Activated naive CD8-positive, alpha-beta T cell treated with anti-CD3 and anti-CD28 coated beads, Interleukin-2, amount 50 U/mL, for 24 hours (primary cell): ENCODE results near the gene STARD5.

Experiments
- ATAC-seq: fragments of 150-1000 bp; cut with Tn5 transposase; one replicate; pipeline ENCODE4 v1.10.0; 2021
- DNase-seq: peaks from one replicate; pipeline ENCODE4 v3.0.0; 2021
- H3K27ac Mint-ChIP-seq: one replicate; pipeline ENCODE4 v1.8.0; 2021; ENCODE audit warnings: mild to moderate bottlenecking, mixed read lengths
- H3K27me3 Mint-ChIP-seq: one replicate; pipeline ENCODE4 v1.8.0; 2021; ENCODE audit warnings: mixed read lengths
- H3K36me3 Mint-ChIP-seq: one replicate; pipeline ENCODE4 v1.8.0; 2021; ENCODE audit warnings: low read depth, mixed read lengths
- H3K4me1 Mint-ChIP-seq: one replicate; pipeline ENCODE4 v1.8.0; 2021; ENCODE audit warnings: mixed read lengths
- H3K4me3 Mint-ChIP-seq: one replicate; pipeline ENCODE4 v1.8.0; 2021; ENCODE audit warnings: mild to moderate bottlenecking, moderate library complexity, mixed read lengths
- H3K9me3 Mint-ChIP-seq: one replicate; pipeline ENCODE4 v1.8.0; 2021; ENCODE audit warnings: mixed read lengths

The STARD5 gene

DNA sequence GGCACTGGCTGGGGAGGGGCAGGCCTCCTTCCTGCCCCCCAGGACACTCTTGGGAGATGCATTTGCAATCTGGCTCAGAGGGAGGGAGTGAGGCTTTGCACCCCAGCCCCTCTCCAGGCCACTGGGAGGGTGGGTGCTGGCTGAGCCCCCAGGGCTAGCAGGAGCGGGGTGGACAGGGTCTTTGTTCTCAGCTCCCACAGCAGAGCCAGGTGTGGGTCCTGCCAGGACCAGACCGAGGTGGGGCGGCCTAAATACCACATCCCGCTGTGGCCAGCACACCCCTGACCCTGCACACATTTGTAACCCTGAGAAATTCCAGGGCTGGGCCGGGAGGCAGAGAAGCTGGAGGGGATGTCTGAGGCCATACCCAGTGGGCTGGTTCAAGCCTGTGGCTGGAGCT lies 41.0 kb downstream of the STARD5 start:
- H3K27ac Mint-ChIP-seq: no peak overlapping the region
- H3K4me3 Mint-ChIP-seq: no peak overlapping the region
- H3K4me1 Mint-ChIP-seq: peaks cover 57% of the 10 kb centered on the region

DNA sequence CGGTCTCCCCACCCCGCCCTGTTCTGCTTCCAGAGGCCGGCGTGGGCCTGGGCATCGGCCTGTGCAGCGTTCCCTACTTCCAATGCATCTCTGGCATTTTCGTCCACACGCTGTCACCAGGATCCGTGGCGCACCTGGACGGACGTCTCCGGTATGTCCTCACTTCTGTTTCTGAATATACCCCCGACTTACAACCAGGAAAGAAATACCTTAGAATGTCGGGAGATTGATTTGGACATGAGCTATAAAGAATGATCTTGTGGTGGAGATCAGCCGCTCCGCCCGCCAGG lies 41.4 kb downstream of the STARD5 start:
- DNase-seq (no peak), ATAC-seq (no peak)
- peaks cover 42% of the 10 kb centered on the region for H3K36me3 Mint-ChIP-seq
- H3K27me3 Mint-ChIP-seq: no peaks in the 10 kb centered on the region
- H3K27ac Mint-ChIP-seq: no peak overlapping the region
- H3K4me1 Mint-ChIP-seq: peaks cover 53% of the 10 kb centered on the region
- H3K4me3 Mint-ChIP-seq: no peak overlapping the region
- H3K9me3 Mint-ChIP-seq: peaks cover 22% of the 10 kb centered on the region

More for the DNA sequence above, 41.0 kb downstream of the STARD5 start:
- H3K9me3 Mint-ChIP-seq: peaks cover 25% of the 10 kb centered on the region
- H3K27me3 Mint-ChIP-seq: no peaks in the 10 kb centered on the region
- ATAC-seq: no peak
- peaks cover 43% of the 10 kb centered on the region for H3K36me3 Mint-ChIP-seq
- no peak for DNase-seq

DNA sequence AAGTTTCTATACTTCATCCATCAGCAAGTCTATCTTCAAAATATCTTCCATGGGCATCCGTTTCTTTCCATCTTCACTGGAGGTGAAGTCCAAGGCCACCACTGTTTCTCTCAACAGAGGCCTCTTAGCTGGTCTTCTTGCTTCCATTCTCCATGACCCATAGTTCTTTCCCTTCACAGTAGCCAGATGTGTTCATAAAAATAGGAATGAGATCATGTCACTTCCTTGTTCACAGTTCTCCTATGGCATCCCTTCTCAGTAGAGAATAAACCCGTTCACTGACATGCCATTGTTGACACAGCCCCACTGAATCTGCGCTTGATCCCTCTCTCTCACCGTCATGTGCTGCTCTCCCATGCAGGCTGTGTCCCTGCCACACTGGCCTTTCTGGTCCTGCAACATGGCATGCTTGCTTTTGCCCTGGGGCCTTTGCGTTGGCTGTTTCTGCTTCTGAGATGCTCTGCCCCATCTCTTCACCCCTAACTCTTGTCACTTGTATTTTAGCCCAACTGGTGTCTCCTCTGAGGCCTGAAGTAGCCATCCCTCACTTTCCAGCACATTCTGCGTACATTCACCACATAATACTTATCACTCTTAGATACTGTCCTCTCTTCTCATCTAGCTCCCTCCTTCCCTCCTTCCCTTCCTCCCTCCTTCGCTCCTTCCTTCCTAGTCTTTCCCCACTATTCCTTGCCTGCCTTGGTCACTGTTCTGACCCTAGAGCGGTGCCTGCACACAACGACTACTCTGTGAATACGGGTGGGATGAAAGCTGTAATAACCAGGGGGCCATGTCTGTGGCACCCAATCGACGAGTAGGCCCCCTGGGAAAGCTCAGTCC lies 42.0 kb downstream of the STARD5 start:
- Mint-ChIP-seq H3K27me3 (no peaks in the 10 kb centered on the region), H3K4me1 (peaks cover 48% of the 10 kb centered on the region), H3K27ac (no peak overlapping the region), H3K9me3 (peaks cover 21% of the 10 kb centered on the region), H3K4me3 (no peak overlapping the region), H3K36me3 (peaks cover 40% of the 10 kb centered on the region)
- no peak for DNase-seq
- no peak for ATAC-seq

DNA sequence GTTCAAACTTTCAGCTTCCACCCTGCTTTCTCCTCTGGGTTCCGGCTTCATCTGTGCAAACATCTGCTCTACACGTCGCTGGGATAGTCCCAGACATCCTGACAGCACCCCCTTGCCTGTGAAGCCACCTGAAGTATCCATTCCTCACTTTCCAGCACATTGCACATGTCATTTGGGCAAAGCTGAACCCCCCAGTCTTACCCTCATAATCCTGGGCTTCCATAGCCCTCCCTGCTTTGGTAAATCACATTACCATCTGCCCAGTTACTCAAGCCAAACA lies 42.5 kb downstream of the STARD5 start:
- DNase-seq: no peak
- no peak overlapping the region for H3K27ac Mint-ChIP-seq
- peaks cover 21% of the 10 kb centered on the region for H3K9me3 Mint-ChIP-seq
- H3K36me3 Mint-ChIP-seq: peaks cover 43% of the 10 kb centered on the region
- no peak for ATAC-seq
- no peak overlapping the region for H3K4me3 Mint-ChIP-seq
- no peaks in the 10 kb centered on the region for H3K27me3 Mint-ChIP-seq
- peaks cover 43% of the 10 kb centered on the region for H3K4me1 Mint-ChIP-seq

DNA sequence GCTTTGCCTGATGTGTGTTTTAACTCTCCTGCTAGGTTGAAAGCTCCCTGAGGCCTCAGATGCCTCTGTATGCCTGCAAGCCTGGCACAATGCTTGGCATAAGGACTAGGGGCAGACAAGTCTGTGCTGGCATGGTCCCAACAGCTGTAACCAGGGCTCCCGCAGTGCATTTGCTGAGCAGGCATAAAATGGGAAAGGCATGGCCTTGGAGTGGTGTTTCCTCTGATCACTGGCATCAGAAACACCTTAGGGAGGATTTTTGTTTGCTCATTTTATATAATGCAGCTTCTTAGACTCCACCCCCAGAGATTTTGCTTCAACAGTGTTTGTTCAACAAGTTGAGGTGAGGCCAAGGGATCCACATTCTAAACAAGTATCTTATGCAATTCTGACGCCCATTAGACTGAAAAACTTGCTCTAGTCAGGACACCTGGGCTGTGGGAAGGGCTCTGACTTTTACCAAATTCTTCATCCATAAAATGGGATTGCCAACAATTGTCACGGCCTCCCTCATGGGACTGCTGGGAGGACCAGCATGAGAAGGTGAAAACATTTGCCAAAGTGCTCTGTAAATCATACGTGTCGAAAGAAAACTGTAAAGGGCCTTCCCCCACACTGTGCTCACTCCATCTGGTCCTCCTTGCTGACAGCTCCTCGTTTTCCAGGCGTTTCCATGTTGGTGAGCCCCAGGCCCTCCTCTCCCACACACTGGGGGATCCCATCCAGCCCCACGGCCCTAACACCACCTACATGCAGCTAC lies 43.1 kb downstream of the STARD5 start:
- H3K4me1 Mint-ChIP-seq: peaks cover 43% of the 10 kb centered on the region
- no peaks in the 10 kb centered on the region for H3K27me3 Mint-ChIP-seq
- H3K27ac Mint-ChIP-seq: no peak overlapping the region
- ATAC-seq: no peak
- H3K36me3 Mint-ChIP-seq: peaks cover 38% of the 10 kb centered on the region
- no peak overlapping the region for H3K4me3 Mint-ChIP-seq
- peaks cover 21% of the 10 kb centered on the region for H3K9me3 Mint-ChIP-seq
- no peak for DNase-seq

DNA sequence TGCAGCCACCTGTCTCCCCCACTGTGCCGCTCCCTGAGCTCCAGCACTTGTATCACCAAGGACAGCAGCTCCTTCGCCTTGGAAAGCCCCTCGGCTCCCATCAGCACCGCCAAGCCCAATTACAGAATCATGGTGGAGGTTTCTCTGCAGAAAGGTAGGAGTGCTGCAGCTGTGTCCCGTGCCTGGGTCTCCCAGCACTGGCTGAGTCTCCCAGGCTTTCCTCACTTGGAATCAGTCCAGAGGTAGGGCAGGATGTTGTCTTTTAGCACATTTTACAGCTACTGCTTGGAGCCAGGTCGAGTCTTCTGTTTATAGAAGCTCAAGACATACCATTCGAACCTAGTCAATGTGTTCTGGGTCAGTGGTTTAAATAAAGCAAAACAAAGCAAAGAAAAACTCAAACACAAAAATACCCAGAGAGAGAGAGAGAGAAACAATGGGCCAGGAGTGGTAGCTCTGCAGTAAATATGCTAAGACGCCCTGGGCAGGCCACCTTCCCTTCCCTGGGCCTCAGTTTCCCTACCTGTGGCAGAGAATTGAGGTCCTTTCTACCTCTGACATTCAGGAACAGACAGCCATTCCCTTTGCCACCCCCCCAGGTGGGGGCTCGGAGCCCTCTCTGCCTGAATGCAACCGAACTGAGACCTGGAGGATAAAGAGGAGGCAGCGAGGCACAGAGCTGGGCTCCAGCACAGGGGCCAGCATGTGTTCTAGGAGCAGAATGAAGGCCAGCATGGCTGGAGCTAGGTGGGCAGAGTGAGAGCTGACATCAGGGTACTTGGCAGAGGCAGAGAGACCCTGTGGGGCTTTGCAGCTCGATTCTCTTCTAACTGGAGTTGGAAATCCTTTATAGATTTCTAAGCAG lies 44.1 kb downstream of the STARD5 start:
- H3K4me3 Mint-ChIP-seq: no peak overlapping the region
- H3K36me3 Mint-ChIP-seq: peaks cover 30% of the 10 kb centered on the region
- no peak for DNase-seq
- no peaks in the 10 kb centered on the region for H3K27me3 Mint-ChIP-seq
- H3K9me3 Mint-ChIP-seq: peaks cover 16% of the 10 kb centered on the region
- H3K4me1 Mint-ChIP-seq: peaks cover 43% of the 10 kb centered on the region
- no peak for ATAC-seq
- no peak overlapping the region for H3K27ac Mint-ChIP-seq

DNA sequence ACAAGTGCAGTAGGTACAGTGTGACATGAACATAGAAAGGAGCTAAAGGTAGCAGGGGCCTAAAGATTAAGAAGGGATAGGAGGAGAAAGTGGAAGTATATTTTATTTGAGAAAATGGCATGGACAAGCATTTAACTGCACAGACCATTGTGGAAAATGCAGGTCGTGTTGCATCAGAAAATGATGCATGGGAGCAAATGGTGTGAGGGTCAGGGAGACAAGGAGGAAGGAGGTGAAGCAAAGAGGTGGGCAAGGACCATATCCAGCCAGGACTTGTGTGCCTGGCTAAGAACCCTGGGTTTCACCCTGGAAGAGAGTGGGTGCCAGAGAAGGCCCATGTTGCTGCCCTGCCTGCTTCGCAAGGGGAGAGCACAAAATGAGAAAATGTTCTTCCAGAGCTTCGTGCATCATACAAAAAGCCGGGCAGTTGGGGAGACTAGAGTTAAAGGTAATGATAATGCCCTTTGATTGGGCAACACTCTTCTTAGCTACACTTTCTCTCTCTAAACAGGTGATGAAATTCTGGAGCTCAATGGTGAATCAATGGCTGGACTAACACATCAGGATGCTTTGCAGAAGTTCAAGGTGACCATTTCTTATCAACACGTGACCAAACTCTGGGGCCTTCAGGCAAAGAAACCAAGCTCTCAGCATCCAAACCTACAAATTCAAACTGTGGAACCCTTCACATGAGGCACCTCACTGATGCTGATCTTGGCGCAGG lies 45.5 kb downstream of the STARD5 start:
- Mint-ChIP-seq H3K4me3 (no peak overlapping the region), H3K4me1 (peaks cover 39% of the 10 kb centered on the region), H3K27ac (no peak overlapping the region), H3K36me3 (peaks cover 25% of the 10 kb centered on the region), H3K9me3 (peaks cover 16% of the 10 kb centered on the region), H3K27me3 (no peaks in the 10 kb centered on the region)
- DNase-seq: peak; percentile 0
- ATAC-seq: no peak

DNA sequence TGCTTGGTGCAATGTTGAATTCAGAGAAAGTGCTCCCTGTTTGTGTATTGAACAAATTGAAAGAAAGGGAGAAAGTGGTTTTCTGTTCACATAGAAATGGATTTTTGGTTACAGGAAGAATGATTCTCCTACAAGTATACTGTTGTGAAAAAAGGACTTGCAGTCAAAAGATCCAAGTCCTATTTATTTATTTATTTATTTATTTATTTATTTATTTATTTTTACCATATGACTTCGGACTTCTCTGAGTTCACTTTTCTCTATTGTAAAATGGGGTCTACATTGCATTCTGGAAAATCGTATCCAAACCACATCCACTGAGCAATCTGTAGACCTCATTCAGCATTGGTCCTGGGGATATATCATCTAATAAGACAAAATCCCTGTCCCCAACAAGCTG lies 46.1 kb downstream of the STARD5 start:
- no peak for DNase-seq
- peaks cover 39% of the 10 kb centered on the region for H3K4me1 Mint-ChIP-seq
- no peak overlapping the region for H3K27ac Mint-ChIP-seq
- ATAC-seq: no peak
- H3K36me3 Mint-ChIP-seq: peaks cover 25% of the 10 kb centered on the region
- H3K27me3 Mint-ChIP-seq: no peaks in the 10 kb centered on the region
- no peak overlapping the region for H3K4me3 Mint-ChIP-seq
- peaks cover 16% of the 10 kb centered on the region for H3K9me3 Mint-ChIP-seq

DNA sequence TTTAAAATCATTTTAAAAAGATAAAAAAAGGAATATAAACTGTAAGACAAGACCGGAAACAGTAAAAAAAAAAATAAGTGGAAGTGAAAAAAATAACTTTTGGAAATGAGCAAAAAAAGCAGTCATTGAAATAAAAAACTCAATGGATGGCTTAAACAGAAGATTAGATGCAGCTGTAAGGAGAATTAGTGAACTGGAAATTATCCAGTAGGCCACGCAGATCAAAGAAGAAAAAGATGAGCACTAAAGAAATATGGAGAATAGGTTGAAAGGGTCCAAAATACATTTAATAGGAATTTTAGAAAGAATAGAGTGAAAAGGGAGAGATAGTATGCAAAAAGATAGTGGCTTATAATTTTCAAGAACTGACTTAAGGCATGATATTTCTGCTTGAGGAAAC lies 47.0 kb downstream of the STARD5 start:
- H3K36me3 Mint-ChIP-seq: peaks cover 21% of the 10 kb centered on the region
- peaks cover 37% of the 10 kb centered on the region for H3K4me1 Mint-ChIP-seq
- H3K9me3 Mint-ChIP-seq: peaks cover 16% of the 10 kb centered on the region
- H3K27ac Mint-ChIP-seq: no peak overlapping the region
- DNase-seq: no peak
- H3K27me3 Mint-ChIP-seq: no peaks in the 10 kb centered on the region
- no peak overlapping the region for H3K4me3 Mint-ChIP-seq
- ATAC-seq: no peak

DNA sequence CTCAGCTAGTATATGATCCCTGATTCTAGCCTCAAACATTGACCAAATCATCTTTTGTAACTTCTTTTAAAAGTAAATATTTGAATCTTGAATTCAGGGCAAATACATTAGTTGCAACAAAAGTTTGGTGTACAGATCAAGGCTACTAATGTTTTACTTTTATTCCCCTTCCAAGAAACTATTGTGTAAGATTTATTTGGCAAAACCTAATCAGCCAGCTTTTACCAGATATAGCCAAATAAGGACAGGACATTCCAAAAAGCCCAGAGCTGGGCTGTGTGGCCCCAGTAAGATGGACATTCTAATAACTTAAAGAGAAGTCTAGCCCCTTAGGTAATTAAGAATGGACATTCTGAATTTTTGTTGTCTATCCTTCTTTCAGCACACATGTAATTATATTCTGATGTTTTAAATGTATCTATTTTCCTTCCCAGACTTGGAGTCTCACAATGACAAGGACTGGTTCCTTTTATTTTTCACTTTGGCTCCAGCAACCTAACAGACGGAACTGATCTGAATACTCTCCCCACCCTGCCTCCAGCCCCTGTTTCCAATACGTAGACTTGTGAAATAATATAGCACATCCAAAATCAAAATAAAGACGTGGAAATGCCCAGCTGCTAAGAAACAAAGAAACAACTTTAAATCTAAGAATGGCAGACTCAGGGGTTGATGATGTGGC lies 48.1 kb downstream of the STARD5 start:
- Mint-ChIP-seq H3K27me3 (no peaks in the 10 kb centered on the region), H3K4me3 (no peak overlapping the region), H3K9me3 (peaks cover 16% of the 10 kb centered on the region), H3K27ac (no peak overlapping the region), H3K4me1 (peaks cover 33% of the 10 kb centered on the region), H3K36me3 (peaks cover 16% of the 10 kb centered on the region)
- DNase-seq: no peak
- no peak for ATAC-seq

DNA sequence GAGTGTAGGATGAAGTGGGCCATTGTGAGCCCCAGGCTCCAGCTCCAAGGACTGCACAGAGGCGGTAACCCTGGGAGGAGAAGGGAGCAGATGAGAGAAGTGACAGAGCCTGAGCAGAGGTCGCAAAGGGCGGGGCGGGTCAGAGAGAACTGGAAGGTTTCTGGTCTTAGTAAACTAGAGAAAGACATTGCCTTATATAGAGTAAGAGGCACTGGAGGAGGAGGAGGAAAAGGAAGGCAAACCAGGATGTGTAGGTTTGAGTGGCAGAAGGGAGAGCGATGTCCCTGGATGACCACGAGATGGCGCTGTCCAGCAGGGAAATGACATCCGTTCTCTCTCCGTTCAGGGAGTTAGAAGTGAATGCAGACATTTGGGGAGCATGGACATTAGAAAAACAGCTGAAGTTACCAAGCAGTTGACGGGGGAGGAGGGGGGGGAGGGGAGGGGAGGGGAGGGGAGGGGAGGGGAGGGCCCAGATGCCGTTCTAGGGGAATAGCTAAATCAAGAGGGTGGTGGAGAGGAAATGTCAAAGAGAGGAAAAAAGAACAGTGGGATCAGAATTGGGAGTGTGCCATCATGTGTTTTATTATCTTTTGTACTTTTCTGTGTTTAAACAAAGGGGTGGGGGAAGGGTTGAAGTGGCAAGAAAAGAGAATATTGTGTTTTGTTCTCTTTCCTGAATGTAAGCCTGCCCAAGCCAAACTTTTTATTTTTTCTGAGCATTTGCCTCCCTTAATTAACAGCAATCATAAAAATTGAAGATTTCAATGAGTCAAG lies 48.8 kb downstream of the STARD5 start:
- H3K4me1 Mint-ChIP-seq: peaks cover 36% of the 10 kb centered on the region
- DNase-seq: peak; percentile 69
- H3K9me3 Mint-ChIP-seq: peaks cover 16% of the 10 kb centered on the region
- peak overlapping the region; percentile 60 for H3K27ac Mint-ChIP-seq
- H3K36me3 Mint-ChIP-seq: peaks cover 16% of the 10 kb centered on the region
- H3K4me3 Mint-ChIP-seq: no peak overlapping the region
- H3K27me3 Mint-ChIP-seq: no peaks in the 10 kb centered on the region
- ATAC-seq: peak; percentile 75

DNA sequence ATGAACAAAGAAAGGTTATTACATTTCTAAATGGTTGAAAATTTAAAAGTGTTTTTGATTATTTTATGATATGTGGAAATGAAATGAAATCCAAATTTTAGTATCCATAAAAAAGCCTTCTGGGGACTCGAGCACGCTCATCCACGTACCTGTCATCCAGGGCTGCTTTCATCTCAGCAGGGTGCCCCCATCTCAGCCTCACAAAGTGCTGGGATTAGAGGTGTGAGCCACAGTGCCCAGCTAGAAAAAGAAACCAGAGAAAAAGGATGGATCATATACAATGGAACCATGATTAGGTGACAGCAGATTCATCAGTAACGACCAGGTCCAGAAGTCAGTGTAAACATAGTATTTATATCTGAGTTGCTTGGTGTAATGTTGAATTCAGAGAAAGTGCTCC lies 49.7 kb downstream of the STARD5 start:
- Mint-ChIP-seq H3K27me3 (no peaks in the 10 kb centered on the region), H3K27ac (no peak overlapping the region), H3K9me3 (peaks cover 16% of the 10 kb centered on the region), H3K4me1 (peaks cover 43% of the 10 kb centered on the region), H3K4me3 (no peak overlapping the region), H3K36me3 (peaks cover 16% of the 10 kb centered on the region)
- ATAC-seq: no peak
- no peak for DNase-seq

DNA sequence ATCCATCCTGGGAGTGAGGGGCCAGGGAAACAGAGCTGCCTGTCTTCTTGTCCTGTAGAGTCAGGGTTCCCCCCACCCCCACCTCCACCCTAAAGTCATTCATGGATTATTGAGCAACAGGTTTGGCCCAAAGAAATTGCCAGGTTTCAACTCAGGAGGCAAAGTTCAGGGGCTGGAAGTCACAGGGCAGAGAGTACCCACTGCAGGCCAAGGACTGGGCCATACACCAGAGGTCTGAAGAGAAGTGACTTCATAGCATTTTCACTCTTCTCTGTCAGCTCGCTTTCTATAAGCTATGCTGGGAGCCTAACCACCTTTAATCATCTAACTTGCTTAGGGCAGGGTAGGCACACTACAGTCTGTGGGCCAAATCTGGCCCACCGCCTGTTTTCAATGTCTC lies 50.1 kb downstream of the STARD5 start:
- ATAC-seq (no peak), DNase-seq (no peak)
- Mint-ChIP-seq H3K4me1 (peaks cover 47% of the 10 kb centered on the region), H3K27ac (no peak overlapping the region), H3K27me3 (no peaks in the 10 kb centered on the region), H3K36me3 (peaks cover 16% of the 10 kb centered on the region), H3K9me3 (peaks cover 12% of the 10 kb centered on the region), H3K4me3 (no peak overlapping the region)
